Fibroblast of pulmonary artery (primary cell): ENCODE measurements around the gene WDR47.
"Not testable (repeated sequence)": the region's sequence is repeated elsewhere in the genome, so short reads cannot be mapped to it uniquely, and the experiment has no call there.

Source experiments
- DNase-seq: peaks from one replicate; pipeline ENCODE4 v3.0.0-alpha.2; 2010; ENCODE audit warnings: low read depth
- H3K4me3 ChIP-seq: replicated peaks from 2 replicates; pipeline ENCODE4 v1.5.1; 2011; ENCODE audit warnings: low read depth, mild to moderate bottlenecking, control low read depth, low read length, moderate library complexity
- TF ChIP-seq, protein P1 (sequence below): IDR thresholded peaks from 2 replicates; pipeline ENCODE4 v1.5.1; 2011; ENCODE audit warnings: mild to moderate bottlenecking, control low read depth, low read length, inconsistent platforms; ENCODE audit errors: missing control alignments

Gene WDR47

DNA sequence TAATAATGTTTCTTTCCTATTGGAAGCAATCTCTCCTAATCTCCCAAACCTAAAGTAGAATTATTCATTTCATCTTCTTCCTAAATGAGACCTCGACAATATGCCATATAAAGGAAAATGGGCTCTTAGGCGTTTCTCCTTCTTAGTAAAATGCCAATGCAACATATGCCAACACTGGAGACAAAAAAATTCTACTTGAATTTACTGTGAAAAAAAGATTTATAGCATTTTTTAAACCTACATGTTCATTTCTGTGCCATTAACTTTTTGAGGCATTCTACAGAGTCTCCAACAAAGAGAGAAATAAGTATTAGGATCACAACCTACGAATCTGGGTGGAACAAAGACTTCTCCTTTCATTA is 1.3 kb downstream of the WDR47 start:
- TF ChIP-seq, protein P1, sequence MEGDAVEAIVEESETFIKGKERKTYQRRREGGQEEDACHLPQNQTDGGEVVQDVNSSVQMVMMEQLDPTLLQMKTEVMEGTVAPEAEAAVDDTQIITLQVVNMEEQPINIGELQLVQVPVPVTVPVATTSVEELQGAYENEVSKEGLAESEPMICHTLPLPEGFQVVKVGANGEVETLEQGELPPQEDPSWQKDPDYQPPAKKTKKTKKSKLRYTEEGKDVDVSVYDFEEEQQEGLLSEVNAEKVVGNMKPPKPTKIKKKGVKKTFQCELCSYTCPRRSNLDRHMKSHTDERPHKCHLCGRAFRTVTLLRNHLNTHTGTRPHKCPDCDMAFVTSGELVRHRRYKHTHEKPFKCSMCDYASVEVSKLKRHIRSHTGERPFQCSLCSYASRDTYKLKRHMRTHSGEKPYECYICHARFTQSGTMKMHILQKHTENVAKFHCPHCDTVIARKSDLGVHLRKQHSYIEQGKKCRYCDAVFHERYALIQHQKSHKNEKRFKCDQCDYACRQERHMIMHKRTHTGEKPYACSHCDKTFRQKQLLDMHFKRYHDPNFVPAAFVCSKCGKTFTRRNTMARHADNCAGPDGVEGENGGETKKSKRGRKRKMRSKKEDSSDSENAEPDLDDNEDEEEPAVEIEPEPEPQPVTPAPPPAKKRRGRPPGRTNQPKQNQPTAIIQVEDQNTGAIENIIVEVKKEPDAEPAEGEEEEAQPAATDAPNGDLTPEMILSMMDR: no peak
- H3K4me3 ChIP-seq: peak overlapping the region; percentile 91
- DNase-seq: no peak

DNA sequence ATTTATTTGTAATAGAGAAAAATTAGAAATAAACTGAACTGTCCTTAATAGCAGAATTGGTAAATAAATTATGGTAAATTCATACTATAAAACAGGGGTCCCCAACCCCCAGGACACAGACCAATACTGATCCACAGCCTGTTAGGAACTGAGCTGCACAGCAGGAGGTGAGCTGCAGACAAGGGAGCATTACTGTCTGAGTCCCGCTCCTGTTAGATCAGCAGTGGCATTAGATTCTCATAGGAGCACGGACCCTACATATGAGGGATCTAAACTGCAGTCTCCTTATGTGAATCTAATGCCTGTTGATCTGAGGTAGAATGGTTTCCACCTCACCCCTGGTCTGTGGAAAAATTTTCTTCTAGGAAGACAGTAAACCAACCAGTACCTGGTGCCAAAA is 7.5 kb downstream of the WDR47 start:
- TF ChIP-seq, protein P1: no peak
- H3K4me3 ChIP-seq: no peak overlapping the region
- no peak for DNase-seq

DNA sequence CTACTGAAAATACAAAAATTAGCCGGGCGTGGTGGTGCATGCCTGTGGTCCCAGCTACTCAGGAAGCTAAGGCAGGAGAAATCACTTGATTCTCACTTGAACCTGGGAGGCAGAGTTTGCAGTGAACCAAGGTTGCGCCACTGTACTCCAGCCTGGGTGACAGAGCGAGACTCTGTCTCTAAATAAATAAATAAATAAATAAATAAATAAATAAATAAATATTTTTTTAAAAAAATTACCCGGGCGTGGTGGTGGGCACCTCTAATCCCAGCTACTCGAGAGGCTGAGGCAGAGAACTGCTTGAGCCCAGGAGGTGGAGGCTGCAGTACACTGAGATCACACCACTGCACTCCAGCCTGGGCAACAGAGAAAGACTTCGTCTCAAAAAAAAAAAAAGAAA is 12.4 kb downstream of the WDR47 start:
- not testable (repeated sequence) for H3K4me3 ChIP-seq, DNase-seq

DNA sequence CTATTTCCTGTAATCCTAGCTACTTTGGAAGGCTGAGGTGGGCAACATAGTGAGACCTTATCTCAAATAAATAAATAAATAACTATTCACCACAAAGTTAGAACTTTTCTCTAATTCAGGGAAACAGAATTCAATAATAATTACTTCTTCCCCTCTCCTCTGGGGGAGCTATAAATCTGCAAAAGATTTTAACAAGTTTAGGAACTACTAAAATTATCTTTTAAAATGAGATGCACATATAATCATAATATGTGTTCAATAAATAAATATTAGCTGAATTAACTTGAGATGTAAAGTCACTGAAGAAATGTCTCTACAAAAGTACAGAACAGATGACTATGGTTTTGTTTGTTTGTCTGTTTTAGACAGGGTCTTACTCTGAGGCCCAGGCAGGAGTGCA is 14.1 kb downstream of the WDR47 start:
- no peak for DNase-seq
- H3K4me3 ChIP-seq: no peak overlapping the region
- TF ChIP-seq, protein P1: peak; percentile 26

DNA sequence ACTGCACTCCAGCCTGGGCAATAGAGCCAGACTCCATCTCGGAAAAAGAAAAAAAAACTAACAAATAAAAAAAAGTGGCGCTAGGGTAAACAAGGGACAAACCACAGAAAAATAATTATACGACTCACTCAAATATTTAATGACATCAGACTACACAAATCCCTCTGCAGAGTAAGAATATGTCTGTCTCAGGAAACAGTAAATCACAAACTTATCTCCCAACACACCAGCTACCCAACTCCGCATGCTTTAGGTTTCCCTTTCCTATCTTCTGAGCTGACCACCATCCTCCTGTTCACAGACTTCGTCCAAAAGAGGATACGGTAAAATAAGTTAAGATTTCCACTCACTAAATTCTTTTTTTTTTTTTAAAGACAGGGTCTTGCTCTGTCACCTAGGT is 16.2 kb downstream of the WDR47 start:
- TF ChIP-seq, protein P1: no peak
- no peak for DNase-seq
- no peak overlapping the region for H3K4me3 ChIP-seq

DNA sequence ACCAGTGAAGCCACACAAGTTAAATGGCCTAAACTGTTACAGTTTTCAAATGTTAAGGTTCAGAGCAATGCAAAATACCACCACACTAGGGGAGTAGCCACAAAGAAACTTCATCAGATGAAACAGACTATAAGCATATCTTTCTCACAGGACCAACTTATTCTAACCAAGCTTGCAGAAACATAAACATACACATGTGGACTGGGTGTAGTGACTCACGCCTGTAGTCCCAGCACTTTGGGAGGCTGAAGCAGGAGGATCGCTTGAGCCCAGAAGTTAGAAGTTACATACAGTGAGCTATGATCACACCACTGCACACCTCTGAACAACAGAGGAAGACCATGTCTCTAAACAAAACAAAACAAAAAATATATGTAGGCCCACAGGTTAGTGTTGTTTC is 17.3 kb downstream of the WDR47 start:
- no peak for DNase-seq
- H3K4me3 ChIP-seq: no peak overlapping the region
- TF ChIP-seq, protein P1: no peak

DNA sequence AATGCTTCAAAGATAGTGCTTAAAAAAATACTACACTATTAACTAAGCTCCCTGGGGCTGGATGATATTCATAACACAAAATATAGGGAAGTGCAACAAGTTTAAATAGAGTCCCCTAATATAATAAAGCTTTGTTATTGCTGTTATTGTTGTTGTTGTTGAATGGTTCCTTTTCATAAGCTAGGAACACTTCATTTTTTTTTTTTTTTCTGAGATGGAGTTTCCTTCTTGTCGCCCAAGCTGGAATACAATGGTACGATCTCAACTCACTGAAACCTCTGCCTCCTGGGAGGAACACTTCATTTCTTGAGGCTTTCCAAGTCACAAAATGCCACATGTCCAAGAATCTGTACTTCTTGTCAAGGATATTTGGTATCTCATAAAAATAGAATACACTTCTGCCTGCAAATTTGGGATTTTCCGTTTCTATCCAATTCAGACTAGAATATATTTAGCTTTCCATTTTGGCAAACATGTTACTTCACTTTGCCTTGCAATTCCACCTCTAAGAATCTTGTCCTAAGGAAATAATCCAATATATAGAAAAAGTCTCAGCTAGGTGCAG is 21.1 kb downstream of the WDR47 start:
- no peak overlapping the region for H3K4me3 ChIP-seq
- no peak for DNase-seq
- TF ChIP-seq, protein P1: no peak

DNA sequence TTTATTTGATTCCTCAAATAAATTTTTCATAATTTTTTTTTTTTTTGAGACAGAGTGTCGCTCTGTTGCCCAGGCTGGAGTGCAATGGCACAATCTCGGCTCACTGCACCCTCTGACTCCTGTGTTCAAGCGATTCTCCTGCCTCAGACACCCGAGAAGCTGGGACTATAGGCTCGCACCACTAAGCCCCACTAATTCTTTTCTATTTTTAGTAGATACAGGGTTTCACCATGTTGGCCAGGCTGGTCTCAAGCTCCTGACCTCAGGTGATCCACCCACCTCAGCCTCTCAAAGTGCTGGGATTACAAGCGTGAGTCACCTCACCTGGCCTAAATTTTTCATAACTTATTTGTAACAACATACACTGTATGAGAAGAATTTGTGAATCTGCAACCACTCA is 24.2 kb downstream of the WDR47 start:
- H3K4me3 ChIP-seq, DNase-seq: not testable (repeated sequence)
